GM19023 (cell line): Measurements from ENCODE around the gene NAGK.
"Not testable (repeated sequence)": the region's sequence is repeated elsewhere in the genome, so short reads cannot be mapped to it uniquely, and the experiment has no call there.

Source experiments
- ATAC-seq: cut with Tn5 transposase; IDR thresholded peaks from one replicate; pipeline ENCODE4 v1.9.1; 2021; ENCODE audit warnings: mild to moderate bottlenecking, moderate library complexity; ENCODE audit not compliant: unreplicated experiment

NAGK gene

GRCh38 chr2:71068218-71069035 is at the start of gene NAGK:
NAGK (plus strand) TSS chr2:71068648; CDS start chr2:71068684, 36 bp downstream.
- ATAC-seq, result peak; percentile 56

GRCh38 chr2:71019989-71020388 is 48.5 kb upstream of the NAGK start:
- ATAC-seq, result not testable (repeated sequence)

DNA sequence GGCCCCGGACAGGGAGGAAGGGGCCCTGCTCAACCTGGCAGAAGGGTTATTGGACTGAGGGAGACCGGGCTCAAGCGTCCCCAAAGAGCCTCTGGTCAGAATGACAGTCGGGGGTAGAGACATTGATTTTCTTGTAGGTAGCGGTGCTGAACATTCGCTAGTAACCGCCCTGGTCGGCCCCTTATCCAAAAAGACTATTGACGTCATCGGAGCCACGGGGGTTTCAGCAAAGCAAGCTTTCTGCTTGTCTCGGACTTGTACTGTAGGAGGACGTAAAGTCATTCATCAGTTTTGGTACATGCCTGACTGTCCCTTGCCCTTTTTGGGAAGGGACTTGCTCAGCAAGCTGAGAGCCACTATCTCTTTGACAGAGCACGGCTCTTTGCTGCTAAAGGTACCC is 47.1 kb upstream of the NAGK start:
- not testable (repeated sequence) for ATAC-seq

- not testable (repeated sequence) for ATAC-seq
These were observed 44.8 kb upstream of the NAGK start for GRCh38 chr2:71023553-71024243.

GRCh38 chr2:71036296-71036695 is 32.2 kb upstream of the NAGK start:
- ATAC-seq, result not testable (repeated sequence)

DNA sequence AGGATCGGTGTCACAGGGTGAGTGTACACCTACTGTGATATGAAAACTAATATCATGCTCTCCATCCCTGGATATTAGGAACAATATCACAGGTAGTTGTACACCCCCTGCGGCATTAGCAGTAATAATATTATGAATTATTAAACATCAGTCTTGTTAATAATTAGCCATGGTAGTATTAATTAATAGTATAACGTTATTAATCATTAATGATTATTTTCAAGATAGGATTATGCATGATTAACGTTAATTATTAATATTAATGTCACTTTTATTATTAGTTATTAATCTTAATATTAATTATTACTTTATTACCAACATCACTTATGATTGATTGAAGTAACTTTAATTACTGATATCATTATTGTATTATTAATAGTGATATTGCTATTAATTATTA is 26.2 kb upstream of the NAGK start:
- no peak for ATAC-seq

DNA sequence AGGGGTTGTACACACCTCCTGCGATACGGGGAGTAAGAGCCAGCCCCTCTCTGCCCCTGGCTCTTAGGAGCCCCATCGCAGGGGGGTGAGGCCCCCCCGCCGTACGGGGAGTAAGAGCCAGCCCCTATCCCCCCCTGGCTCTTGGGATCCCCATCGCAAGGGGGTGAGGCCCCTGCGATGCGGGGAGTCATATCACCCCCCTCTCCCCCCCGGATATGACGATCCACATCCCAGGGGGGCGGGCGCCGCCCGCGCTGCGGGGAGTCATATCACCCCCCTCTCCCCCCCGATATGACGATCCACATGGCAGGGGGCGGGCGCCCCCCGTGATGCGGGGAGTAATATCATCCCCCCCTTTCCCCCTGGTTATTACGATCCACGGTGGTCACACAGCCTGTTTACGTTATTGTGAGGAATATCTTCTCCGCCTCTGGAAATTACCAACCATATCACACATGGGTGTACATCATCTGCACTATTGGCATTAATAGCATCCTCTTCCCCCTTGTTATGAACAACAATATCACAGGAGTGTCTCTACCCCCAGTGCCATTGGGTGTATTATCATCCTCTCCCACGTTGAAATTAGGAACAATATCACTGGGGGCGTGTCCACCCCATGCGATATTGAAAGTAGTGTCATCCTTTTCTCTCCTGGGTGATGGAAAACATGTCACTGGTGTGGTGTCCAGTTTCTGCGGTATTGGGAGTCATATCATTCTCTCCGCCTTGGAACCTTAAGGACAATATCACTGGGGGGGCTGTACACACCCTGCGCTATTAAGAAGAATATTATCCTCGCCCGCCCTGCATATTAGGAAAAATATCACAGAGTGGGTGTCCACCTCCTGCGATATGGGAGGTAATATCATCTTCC is 24.7 kb upstream of the NAGK start:
- no peak for ATAC-seq

DNA sequence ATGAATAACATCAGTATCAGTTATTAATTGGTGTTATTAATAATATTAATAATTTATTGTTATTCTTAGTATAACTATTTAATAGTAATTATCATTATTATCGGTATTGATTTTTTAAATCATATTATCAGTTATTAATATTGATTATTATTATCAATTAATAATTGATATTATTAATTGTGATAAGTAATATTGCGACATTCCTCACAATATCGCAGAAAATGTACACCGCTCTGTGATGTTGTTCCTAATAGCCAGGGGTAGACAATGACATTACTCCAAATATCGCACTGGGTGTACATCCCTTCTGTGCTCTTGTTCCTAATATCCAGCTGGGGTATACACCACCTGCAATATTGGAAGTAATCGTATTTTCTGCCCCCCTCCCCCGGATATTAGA is 23.3 kb upstream of the NAGK start:
- no peak for ATAC-seq

DNA sequence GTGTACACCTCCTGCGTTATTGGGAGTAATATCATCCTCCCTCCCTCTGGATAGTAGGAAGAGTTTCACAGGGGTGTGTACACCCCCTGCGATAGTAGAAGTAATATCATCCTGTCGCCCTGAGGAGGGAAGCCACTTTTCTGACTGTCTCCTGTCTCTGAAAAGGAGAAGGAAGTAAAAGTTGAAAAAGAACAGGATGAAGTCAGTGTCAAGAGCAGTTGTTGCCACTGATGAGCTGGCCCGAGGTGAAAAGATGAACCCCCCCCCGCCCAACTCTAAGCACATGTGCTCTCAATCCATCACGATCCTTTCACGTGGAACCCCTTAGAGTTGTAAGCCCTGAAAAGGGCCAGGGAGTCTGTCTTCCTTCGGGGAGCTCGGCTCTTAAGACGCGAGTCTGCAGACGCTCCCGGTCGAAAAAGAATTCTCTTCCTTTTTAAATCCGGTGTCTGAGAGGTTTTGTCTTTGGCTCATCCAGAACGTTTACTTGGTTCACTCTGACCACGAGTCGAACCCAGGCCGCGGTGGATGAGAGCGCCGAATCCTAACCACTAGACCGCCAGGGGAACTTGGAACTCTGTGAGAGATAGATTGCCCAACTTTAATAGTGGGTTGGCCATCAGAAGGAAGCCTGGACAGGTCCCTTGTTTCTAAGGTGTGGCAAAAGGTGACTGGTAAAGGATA is 22.4 kb upstream of the NAGK start:
- ATAC-seq, result no peak

- no peak for ATAC-seq
These were observed 20.4 kb upstream of the NAGK start for GRCh38 chr2:71048096-71048495.

DNA sequence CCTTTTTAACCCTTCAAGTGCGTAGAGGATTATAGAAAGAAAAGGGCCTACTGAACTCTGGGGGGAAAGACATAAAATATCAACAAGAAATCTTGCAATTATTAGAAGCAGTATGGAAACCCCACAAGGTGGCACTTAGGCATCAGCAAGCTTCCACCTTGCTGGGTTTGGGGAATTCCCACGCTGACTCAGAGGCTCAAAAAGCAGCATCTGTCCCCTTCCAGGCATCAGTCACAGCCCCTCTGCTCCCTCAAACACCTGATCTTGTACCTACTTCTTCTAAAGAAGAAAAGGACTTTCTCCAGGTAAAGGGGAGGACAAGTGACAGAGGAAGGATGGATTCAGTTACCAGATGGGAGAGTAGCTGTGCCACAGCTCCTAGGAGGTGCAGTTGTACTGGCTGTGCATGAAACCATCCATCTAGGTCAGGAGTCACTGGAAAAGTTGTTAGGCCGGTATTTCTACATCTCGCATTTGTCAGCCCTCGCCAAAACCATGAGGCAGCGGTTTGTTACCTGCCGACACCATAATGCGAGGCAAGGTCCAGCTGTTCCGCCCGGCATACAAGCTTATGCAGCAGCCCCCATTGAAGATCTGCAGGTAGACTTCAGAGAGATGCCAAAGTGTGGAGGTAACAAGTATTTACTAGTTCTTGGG is 18.6 kb upstream of the NAGK start:
- ATAC-seq, result not testable (repeated sequence)

GRCh38 chr2:71055206-71055740 is 13.2 kb upstream of the NAGK start:
- ATAC-seq, result not testable (repeated sequence)

- ATAC-seq, result no peak
These were observed 8.2 kb upstream of the NAGK start for GRCh38 chr2:71060211-71060610.

DNA sequence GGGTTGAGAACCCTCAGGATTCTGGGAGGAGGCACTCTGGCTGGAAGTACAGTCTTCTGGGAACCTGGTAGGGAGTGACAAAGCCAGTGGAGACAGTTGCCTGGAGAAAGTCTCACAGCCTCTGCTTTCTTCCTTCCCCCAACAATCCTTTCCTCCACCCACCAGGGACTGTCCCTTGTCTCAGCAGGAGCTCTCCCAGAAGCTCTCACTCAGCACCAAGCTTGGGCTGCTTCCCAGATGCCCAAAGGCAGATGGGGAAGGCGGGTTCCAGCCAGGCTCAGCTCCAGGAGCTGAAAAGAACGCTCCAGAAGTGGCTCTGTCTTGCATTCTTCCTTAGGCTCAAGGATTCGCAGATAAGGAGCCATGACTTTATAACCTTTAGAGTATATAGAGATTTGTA is 7.6 kb upstream of the NAGK start:
- no peak for ATAC-seq

GRCh38 chr2:71063216-71063615 is 5.2 kb upstream of the NAGK start:
- no peak for ATAC-seq

DNA sequence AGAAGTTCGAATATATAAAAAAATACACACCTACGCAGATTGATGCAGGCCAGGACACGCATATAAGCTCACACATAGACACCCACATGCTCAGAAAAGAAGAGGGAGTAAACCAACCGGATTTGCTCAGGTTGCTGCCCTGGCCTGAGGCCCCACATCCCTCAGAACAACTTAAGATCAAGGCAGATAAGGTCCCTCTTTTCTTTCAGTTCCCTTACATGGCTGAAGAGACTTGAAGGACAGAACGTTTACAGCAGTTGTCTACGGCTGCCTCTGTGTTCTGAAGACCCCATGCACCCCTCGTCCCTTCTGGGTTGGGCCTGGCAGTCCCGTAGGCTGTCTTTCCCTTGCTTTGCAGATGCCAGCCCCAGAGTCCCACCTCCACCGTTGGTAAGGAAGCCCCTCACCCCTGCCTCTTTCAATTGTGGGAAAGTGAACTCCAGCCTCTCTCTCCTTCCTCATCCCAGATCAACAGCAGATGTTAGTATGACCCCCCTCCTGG is 4.3 kb upstream of the NAGK start:
- ATAC-seq, result no peak

DNA sequence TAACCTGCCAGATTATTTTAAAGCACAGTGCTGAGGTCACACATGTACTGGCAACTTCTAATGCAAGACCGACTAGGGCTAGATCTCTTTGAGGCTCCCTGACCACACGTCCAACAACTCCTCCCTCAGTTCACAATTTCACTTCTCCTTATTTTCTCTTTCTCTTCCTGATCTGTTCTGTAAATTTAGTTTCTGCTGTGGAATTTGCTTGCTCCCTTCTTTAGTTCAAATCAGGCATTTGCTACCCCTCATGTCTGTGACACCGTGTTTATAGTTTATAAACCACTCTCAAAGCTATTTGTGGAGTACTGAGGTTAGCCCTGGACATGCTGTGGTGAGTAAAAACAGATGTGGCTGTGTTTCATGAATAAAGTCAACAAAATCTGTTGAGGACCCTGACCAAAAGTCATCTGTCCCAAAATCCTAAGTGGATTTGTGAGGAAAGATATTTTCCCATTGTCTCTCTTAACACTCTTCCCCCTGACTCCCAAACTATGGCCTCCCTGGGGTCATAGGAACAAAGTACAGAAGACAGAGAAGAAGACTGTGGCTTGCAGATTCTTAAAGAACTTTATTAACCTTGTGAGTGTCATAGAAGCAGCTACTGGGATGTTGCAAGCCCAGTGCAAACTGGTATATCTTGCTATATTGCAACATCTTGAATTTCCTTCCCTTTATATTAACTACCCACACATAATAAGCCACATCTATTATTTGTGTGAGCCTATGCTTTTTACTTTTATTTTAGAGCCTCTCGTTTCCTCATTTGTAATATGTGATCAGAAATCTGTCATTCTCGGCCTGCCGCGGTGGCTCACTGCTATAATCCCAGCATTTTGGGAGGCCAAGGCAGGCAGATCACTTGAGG is 3.5 kb upstream of the NAGK start:
- ATAC-seq, result no peak

GRCh38 chr2:71066856-71067255 is 1.6 kb upstream of the NAGK start:
- no peak for ATAC-seq
